ENCODE results near the gene CARD9.
"Not testable (repeated sequence)": the region's sequence is repeated elsewhere in the genome, so short reads cannot be mapped to it uniquely, and the experiment has no call there.

CARD9 gene, protein sequence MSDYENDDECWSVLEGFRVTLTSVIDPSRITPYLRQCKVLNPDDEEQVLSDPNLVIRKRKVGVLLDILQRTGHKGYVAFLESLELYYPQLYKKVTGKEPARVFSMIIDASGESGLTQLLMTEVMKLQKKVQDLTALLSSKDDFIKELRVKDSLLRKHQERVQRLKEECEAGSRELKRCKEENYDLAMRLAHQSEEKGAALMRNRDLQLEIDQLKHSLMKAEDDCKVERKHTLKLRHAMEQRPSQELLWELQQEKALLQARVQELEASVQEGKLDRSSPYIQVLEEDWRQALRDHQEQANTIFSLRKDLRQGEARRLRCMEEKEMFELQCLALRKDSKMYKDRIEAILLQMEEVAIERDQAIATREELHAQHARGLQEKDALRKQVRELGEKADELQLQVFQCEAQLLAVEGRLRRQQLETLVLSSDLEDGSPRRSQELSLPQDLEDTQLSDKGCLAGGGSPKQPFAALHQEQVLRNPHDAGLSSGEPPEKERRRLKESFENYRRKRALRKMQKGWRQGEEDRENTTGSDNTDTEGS

DNA sequence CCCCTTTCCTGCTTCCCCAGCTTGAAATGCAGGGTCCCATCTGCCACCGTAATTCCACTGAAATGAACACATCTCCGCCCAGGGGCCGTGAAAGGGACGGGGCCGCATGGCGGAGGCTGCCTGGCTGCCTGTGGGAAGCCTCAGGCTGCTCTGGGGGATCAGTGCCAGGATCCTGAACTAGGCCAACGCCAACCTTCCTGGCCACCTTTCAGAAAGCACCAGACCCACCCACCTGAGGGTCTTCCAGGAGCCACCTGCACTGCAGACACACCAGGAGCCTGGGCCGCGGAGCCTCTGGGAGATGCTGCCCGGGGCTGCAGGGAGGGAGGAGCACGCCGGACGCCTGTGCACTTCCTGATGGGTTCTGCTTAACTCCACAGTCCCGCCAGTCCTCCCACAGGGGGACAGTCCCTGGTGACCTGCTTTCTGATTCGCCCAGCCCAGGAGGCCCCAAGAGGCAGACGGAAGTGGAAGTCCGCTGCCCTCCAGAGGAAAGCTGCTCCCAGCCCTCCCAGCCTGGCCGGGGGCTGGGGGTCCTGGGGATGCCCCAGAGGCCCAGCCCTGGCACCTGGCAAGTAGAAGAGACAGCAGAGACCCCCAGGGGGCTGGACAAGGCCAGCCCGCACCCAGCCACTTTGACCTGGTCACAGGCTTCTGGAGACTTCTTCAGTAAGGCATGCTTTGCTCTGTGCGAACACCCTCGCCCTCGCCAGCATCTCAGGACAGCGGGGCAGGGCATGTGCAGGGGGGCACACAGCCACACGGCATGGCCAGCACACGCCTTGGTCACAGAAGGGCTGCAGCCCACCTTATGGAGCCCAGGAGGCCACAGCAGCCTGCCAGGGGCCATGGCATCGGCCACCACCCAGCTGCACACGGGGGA, at the start of gene CARD9:
TSS of gene CARD9 (minus strand) at position 370 of the 883 bp plus-strand sequence. CDS start 1,591 bp downstream, outside the sequence.
- DNase-seq, result no peak

DNA sequence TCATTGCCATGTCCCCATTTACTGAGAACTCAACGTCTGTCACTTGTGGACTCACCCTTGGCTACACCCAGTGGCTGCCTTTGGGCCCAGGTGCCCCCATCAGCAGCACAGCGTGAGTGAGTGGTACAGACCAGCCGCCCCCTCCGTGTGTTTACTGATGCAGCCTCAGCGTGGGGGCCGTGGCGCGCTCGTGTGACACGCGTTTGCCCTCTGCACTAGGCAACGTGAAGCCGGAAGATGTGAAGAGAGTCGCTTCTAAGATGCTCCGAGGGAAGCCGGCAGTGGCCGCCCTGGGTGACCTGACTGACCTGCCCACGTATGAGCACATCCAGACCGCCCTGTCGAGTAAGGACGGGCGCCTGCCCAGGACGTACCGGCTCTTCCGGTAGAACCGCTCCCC, 49.4 kb upstream of the CARD9 start:
- no peak for DNase-seq

DNA sequence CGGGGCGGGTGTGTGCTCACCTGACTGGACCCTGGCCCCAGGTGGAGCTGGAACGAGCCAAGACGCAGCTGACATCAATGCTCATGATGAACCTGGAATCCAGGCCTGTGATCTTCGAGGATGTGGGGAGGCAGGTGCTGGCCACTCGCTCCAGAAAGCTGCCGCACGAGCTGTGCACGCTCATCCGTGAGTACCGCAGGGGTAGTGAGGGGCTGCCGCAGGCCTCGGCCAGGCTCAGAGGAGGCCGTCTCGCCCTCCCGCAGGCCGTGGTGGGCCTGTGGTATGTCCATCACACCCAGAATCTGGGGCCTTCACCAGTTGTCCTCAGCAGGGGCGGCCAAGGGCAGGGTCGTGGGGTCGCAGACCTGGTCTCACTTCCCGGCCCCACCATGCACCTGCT, 48.3 kb upstream of the CARD9 start:
- no peak for DNase-seq

DNA sequence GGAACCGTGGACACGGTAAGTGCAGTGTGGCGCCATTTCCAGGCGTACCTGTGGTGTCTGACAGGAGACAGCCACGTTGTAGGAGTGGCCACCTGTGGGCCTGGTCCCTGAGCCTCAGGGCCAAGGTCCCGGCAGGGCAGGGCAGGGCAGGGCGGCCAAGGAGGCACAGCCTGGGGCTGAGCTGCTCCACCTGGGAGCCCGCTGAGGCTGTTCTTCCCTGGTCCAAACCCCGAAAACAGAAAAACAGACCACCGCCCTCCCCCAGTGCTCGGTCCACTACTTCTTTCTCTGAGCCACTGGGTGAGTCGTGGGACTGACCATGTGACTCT, 45.6 kb upstream of the CARD9 start:
- no peak for DNase-seq

DNA sequence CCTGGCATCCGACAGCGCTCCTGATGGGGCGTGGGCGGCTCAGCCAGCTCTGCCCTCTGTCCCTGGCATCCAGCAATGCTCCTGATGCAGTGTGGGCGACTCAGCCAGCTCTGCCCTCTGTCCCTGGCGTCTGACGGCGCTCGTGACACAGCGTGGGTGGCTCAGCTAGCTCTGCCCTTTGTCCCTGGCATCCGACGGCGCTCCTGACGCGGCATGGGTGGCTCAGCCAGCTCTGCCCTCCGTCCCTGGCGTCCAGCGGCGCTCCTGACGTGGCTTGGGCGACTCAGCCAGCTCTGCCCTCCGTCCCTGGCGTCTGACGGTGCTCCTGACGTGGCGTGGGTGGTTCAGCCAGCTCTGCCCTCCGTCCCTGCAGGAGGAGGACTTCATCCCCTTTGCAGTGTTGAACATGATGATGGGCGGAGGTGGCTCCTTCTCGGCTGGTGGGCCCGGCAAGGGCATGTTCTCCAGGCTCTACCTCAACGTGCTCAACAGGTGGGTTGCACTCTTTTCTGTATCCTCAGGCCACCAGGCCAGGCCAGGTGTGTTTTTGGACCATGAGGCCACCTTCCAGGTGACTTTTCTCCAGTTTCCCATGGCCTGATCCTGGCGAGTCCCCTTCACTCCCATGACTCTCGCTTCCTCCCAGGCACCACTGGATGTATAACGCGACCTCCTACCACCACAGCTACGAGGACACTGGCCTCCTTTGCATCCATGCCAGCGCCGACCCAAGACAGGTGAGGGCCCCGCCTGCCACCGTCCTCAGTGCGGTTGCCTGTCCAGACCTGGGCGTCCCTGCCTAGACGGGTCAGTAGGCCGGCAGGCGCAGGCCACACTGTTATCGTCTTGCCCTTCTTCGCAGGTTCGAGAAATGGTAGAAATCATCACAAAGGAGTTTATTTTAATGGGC, 45.0 kb upstream of the CARD9 start:
- DNase-seq, result no peak

DNA sequence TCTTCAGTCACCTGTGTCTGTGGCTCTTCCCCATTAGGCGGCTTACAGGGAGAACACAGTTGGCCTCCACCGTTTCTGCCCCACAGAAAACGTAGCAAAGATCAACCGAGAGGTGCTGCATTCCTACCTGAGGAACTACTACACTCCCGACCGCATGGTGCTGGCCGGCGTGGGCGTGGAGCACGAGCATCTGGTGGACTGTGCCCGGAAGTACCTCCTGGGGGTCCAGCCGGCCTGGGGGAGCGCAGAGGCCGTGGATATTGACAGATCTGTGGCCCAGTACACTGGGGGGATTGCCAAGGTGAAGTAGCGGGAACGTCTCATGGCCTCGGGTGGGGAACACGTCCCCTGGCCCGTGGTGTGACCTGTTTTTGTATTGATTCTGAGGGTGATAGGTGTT, 43.4 kb upstream of the CARD9 start:
- no peak for DNase-seq

DNA sequence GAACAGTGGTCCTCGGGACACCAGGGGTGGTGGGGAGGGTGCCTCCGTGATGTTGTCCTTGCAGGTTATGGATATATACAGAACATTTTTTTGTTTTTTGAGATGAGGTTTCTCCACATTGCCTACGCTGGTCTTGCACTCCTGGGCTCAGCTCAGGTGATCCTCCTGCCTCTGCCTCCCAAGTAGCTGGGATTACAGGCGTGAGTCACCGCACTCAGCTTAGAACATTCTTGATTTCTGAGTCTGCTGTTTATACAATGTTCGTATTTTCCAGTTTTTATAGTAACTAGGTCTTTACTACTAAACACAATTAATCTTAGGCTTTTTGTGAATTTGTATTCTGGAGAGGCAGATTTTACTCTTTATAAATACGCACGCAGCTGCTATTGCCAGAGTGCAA, 43.0 kb upstream of the CARD9 start:
- DNase-seq, result no peak

DNA sequence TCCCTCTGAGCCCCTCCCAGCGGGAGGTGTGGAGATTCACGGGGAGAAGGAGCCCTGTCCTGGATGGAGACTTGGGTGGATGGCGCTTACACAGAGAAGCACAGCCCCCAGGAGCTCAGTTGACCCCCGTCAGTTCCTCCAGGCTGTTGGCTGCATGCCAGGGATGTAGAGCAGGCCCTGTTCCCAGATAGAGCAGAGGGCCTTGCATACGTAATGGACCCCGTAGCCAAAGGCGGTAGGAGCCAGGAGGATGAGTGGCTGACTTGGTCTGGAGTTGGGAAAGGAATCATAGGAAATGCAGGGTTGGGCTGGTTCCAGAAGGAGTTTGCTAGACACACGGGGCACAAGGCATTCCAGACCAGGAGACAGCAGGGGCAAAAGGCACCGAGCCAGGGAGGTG, 39.5 kb upstream of the CARD9 start:
- no peak for DNase-seq

DNA sequence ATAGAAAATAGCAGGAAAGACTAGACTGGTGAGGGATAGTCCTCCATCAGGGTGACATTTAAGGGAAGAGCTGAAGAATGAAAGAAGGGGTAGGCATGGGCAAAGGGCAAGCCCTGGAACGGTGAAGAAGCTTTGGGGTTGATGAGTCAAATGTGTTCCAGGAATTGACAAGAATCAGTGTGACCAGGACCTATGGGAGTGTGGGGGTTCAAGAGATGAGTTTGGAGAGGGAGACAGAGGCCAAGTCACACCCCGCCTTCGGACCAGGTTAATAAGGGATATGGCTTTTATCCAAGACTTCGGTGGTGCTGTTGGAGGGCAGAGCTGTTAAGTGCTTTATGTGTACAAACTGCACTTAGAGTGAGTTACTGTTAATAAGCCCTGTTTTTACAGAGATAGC, 37.9 kb upstream of the CARD9 start:
- no peak for DNase-seq

DNA sequence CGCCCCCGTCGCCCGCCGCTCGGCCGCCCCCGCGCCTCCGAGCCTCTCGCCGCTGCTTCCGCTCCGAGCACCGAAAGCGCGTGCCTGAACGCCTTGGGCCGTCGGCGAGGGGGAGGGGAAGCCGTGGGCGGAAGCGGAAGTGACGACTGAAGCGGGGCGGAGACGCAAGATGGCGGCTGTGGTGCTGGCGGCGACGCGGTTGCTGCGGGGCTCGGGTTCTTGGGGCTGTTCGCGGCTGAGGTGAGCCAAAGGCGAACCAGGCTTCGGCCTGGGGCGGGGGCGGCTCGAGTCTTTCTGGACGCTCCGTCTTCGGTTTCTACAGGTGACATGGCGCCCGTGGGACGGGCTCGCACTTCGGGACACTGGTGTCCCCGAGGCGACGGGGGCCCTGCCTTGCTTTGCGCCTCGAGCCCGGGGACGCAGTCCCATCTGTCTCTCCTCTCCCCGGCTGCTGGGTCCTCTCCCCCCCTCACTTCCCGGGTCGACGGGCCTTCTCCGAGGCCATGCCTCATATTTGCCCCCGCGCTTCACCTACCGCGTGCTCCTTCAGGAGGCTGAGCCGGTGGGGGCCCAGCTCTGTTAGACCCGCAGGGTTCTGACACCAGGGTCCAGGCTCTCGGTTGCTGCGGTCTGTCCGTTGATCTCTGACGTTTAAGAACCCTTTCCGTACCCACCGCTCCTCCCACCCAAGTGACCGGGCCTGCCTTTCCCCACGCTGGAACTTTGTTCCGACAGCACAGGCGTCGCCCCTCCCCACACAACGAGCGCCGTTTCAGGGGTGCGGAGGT, 37.2 kb upstream of the CARD9 start, which contains the start of the genes ENTR1 and PMPCA:
TSS of gene ENTR1 (minus strand) at position 115 of the 788 bp plus-strand sequence. CDS start 217 bp downstream, outside the sequence.
TSS of gene PMPCA (plus strand) at position 159 of the 788 bp plus-strand sequence. CDS start at position 170, 11 bp downstream.
- peak; percentile 91 for DNase-seq

DNA sequence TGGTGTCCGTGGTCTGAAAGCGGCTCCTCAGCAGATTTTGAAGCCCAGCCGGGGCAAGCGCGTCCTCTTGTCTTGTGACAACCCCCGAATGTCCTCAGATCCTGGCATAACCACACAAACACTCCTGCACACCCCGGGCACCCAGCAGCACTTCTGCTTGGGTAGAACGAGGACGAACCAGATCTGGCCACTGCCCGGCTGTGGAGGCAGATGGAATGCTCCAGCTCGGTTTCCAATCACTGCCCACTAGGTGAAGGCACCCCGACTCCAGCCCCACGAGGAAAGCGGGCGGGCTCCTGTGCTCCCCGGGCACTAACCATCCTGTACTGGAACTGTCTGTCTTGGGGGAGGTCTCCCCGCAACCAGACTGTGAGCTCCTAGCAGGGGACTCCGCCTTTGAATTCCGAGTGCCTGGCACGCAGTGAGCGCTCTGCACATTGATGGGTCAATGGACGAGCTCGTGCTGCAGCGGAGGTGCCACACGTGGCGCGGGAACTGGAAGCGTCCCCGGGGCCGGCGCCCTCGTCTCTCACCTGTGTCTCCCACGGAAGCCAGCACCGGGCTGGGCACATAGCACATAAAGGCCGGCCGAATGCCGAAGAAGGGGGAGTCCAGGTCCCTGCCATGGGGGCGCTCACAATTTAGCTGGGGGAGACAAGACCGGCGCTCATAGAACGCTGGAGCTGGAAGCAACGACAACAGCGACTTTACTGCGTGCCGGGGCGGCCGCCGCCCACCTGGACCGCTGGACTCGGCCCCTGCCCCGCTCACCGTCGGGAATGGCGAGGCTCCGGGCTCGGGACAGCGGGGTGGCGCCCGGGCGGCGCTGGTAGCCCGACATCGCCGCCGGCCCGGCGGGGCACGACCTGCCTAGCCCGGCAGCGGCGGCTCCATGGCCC, 36.3 kb upstream of the CARD9 start:
- DNase-seq, result peak; percentile 29

DNA sequence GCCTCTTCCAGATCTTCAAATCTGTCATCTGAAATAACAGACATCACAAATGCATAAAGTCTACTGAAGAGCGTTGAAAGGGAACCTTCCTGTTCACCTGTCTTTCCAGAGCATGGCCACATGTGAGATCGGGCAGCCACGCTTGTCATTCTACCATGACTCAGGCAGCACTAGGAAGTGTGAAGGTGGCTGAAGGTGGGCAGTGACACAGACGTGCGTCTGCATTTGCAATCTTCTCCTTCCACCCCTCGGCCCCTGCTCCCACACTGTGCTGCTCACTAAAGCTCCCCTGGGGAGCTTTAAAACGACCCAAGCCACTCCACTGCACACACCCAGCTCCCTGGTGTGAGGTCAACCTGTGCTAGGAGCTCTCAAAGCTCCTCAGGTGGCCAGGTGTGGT, 34.4 kb upstream of the CARD9 start:
- DNase-seq, result no peak

DNA sequence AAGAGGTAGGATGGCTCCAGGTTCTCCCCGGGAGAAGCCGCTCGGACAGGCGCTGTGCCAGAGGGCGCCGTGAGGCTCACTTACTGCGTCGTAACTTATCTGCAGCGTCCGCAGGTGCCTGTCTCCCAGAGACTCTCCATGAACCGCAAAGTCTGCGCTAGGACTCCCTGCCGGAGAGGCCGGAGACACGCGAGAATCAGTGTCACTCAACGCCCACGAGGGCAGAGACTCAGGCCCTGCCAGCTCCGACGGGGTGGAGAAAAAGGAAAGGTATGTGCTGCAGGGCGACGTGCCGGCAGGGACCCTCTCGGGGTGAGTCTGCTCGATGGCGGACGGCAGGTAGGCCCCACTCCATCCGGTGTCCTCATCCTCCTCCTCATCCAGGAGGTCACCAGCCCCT, 33.6 kb upstream of the CARD9 start:
- not testable (repeated sequence) for DNase-seq

DNA sequence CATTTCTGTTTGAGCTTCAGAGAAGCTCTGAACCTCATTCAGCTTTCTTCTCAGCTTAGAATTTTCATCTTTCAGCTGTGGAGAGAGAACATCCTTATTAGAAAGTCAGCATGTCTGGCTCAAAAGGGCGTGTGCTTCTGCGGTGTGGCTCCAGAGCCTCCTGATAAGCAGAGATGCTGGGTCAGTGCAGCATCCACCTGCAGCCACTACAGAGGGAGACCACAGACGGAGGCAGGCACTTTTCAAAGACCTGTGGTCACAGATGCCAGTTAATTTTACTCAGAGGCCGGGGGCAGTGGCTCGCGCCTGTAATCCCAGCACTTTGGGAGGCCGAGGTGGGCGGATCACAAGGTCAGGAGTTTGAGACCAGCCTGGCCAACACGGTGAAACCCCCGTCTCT, 32.4 kb upstream of the CARD9 start:
- not testable (repeated sequence) for DNase-seq

DNA sequence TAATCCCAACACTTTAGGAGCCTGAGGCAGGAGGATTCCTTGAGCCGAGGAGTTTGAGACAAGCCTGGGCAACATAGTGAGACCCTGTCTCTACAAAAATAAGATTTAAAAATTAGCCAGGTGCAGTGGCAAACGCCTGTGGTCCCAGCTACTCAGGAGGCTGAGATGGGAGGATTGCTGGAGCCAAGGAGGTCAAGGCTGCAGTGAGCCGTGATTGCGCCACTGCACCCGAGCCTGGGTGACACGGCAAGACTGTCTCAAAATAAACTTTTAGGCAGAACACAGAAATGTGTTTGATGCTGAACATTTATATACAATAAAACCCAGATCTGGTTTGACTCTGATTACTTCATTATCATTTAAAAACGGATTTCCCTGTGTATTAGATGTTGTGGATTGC, 32.0 kb upstream of the CARD9 start:
- DNase-seq, result no peak

DNA sequence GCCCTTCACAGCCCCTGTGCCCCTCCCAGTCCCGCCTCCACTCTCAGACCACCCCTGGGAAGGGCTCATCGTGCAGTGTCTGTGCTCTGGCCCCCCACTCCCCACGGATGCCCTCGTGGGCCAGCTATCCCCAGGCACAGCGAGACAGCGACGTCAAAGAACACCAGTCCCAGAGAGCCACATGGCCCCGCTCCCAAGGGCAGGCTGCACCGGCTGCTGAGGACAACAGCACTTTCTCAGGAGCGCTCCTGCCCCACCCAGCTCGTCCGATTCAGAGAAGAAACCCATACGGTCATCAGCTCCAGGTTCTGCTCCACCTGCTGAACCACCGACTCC, 31.3 kb upstream of the CARD9 start:
- no peak for DNase-seq

DNA sequence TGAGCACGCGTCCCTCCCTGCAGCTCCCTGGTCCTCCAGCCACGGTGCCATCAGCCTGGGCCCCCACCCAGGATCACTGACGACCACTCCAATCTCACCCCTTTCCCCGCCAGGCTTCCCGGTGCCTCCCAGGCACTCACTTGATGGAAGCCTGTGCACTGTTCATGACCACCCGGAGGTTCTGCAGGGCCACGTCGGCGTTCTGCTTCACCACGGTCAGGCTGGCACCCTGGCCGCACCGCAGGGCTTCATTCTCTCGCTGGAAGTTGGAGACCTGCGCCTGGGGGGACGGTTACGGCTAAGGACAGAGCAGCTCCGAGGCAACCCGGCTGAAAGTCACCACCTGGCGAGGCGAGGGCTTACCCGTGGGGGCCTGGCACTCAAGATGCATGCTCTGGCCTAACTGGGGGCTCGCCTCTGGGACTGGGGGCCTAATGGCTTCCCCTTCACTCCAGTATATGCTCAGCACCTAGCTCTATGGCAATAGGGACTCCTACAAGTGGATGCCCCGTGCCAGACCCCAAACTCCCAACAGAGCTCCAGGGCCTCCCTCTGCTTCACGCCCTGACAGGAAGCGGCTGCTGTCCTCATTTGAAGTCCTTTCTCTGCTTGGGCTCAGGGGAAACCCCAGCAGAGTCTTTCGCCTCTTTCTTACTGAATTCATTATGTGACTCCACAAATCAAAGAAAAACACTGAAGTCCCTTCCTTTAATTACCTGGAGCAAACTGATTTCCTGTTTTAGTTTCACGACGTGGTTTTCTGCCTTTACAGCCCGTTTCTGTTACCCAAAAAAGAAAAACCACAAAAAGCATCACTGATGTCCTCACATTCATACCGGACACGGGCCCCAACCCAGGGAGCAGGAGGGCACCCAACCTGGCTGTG, 30.7 kb upstream of the CARD9 start:
- no peak for DNase-seq

DNA sequence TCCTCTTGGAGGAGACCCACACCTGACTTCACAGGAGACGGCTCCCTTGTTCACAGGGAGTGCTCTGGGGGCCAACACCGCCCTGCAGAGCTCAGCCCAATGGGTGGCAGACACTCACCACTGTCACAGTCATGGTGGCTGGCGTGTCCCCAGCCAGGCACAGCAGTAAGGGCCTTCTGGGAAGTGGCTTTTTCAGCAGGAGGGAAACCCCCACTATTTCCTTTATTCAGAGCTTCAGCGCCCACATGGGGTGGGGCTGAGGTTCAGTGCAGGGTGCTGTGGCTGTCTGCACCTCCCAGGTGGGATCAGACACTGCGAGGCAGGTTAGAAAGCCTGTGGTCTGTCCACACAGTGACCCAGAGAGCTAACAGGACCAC, 30.1 kb upstream of the CARD9 start:
- DNase-seq, result no peak

DNA sequence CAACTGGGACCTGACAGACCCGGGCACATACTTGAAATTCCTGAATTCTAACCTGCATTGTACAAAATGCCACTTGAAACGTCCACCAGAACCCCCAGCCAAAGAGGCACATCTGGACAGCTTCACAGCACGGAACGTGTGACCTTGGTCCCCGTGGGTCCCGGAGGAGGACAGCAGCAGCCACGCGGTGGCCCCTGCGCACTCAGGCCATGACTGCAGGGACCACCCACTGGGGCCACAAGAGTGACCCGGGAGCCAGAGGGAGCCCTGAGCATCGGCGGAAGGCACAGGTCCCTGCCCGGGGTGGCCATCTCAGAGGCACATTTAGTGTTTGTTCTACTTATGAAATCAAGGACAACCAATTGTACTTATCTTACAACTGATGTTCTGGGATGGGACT, 28.6 kb upstream of the CARD9 start:
- DNase-seq, result no peak
